Embryonic facial prominence (tissue), 1 donor: ENCODE results near the gene PODXL2.
"Not testable (repeated sequence)": the region's sequence is repeated elsewhere in the genome, so short reads cannot be mapped to it uniquely, and the experiment has no call there.

Experiments
- DNase-seq: peaks from one replicate; pipeline ENCODE4 v3.0.0-alpha.2; 2016; ENCODE audit errors: extremely low spot score

PODXL2 gene

DNA sequence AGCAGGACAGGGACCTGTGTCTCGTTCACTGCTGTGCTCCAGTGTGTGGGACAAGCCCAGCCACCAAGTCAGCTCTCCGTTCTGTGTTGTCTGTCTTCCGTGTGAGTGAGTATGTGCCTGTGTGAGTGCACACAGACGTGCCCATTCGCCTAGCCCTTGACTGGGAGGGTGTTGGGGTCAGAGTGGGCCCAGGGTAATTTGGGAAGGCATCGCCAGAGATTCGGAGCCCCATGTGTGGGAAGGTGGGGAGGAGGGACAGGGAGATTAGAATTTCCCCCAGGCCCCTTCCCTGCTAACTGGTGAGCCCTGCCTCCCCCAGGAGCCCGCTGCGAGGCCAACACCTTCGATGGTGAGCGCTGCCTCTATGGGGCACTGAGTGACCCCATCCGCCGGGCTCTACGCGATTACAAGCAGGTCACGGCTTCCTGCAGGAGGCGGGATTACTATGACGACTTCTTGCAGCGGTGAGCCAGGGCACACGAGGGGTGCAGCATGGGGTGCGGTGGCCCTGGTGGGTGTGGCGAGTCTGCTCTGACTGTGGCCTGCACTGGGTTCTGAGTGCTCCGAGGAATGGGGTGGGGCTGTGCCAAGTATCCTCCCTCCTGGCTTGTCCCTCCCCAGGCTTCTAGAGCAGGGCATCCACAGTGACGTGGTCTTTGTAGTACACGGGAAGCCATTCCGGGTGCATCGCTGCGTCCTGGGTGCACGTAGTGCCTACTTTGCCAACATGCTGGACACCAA is 46.8 kb downstream of the PODXL2 start:
- DNase-seq: no peak

- no peak for DNase-seq
Observed at GRCh38 chr3:127676456-127676855, 47.5 kb downstream of the PODXL2 start.

- no peak for DNase-seq
Observed at GRCh38 chr3:127676921-127677351, 48.0 kb downstream of the PODXL2 start.

GRCh38 chr3:127677541-127678314 is 48.7 kb downstream of the PODXL2 start:
- no peak for DNase-seq

DNA sequence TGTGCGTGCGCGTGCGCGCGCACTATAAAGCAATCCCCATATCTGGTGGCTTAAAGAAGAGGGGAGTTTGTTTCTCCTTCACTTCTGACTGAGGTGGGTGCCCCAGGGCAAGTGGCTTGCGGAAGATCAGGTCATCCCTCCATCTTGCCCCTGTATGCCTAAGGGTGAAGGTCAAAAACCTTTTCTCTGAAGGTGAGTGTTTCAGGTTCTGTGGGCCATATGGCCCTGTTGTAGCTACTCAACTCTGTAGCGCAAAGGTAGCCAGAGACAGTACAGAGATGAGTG is 49.3 kb downstream of the PODXL2 start:
- no peak for DNase-seq

DNA sequence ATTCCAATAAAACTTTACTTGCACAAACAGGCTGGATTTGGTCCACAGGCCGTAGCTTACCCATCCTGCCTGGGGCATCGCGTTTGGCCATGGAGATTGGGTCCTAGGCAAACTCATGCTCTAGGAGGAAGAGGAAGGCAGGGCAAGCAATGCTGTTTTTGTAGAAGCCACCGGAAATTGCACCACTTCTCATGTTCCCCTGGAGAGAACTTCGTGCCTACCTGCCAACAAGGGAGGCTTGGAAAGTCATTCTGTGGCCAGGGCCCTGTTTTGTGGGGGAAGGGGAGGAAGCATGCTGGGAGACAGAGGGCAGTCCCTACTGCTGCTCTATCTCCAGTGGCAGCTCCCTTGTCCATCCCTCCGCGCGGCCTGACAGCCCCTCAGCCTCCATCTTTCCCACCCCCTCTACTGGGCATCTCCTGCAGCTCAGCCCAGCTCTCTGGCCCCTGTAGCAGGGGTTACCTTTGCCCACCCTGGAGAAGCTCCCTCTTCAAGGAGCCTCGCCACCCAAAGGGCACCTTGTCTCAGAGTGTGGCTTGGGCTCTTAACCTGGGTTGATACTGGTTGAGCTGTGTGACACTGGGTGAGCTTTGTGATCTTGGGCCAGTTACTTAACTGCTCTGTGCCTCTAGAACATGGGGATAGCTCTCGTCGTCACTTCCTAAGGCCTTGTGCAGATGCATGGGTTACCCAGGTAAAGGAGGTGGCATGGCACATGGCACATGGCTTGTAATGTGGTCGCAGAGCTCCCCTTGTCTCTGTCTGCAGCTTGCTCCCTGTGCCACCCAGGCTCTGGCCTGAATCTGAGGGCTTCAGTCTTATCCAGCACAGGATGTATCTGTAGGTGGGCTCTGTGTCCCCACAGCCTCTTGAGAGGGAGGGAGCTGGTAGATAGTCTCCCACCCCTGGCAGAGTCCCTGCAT is 49.9 kb downstream of the PODXL2 start:
- no peak for DNase-seq

DNA sequence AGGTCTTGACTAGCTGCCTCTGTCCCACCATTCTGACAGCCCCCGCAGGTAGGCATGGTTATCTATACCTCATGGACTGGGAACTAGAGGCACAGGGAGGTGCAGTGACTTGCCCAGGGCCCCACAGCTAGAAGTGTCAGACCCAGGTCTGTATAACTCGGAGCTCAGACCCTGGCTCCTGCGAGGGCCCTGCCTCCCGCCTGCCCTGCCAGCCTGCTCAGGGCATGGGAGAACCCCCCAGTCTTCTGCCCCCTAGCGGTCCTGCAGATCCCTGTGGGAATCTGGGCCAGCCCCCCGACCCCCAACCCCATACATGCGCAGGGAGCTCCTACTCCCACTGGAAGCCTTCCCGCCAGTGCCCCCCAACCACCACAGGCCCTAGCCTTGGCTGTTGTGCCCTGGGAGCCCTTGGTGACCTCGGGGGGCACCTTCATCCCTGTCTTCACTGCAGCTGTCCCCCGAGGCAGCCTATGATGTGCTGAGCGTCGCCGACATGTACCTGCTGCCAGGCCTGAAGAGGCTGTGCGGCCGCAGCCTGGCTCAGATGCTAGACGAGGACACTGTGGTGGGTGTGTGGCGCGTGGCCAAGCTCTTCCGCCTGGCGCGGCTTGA is 50.7 kb downstream of the PODXL2 start:
- DNase-seq: no peak

DNA sequence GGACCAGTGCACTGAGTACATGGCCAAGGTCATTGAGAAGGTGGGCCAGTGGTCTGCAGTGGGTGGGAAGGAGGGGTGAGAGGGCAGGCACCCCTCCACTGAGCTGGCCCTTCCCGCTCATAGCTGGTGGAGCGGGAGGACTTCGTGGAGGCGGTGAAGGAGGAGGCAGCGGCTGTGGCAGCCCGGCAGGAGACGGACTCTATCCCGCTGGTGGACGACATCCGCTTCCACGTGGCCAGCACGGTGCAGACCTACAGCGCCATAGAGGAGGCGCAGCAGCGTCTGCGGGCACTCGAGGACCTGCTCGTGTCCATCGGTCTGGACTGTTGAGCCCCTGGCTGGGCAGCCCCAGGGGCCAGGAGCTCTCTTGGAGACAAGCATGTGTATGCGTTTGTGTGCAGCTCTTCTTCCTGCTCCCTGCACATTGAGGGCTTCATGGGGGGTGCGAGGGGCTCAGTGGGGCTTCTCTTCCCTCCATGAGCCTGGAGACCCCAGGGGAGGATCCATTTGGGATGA is 51.2 kb downstream of the PODXL2 start:
- no peak for DNase-seq

DNA sequence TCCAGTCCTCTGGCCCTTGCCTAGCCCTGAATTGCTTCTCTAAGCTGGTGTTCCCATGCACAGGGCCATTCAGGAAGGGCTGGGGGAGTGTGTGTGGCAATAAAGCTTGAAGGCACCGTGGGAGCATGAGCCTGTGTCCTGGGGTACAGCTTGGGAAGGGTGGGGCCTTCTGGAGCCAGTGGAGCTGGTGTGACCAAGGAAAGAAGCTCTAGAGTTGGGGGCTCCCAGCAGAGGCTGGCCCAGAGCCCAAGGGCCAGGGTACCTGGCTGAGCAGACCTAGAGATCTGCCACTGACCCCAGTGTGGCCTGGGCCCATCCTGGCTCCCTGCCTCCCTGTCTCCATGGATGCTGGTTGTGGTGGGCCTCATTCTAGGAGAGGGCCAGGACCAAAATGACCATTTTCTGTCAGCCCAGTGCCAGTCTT is 51.8 kb downstream of the PODXL2 start:
- no peak for DNase-seq

GRCh38 chr3:127682175-127682554 is 53.2 kb downstream of the PODXL2 start:
- not testable (repeated sequence) for DNase-seq

DNA sequence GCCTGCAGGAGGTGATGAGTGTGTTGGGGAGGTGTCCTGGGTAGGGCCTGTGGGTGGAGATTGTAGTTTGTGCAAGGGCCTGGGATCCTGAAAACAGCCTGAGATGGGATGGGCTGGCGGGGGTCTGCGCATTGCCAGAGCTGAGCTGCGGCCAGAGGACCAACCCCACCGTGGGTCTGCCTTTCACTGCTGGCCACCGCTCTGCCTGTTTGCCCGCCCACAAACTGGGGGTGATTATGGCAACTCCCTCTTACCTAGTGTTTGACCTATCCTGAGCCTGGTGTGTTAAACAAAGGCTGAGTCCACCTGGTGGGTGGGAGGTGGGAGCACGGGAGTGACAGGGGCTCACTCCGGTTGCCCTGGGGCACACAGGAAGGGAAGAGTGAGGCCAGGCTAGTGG is 53.6 kb downstream of the PODXL2 start:
- no peak for DNase-seq

DNA sequence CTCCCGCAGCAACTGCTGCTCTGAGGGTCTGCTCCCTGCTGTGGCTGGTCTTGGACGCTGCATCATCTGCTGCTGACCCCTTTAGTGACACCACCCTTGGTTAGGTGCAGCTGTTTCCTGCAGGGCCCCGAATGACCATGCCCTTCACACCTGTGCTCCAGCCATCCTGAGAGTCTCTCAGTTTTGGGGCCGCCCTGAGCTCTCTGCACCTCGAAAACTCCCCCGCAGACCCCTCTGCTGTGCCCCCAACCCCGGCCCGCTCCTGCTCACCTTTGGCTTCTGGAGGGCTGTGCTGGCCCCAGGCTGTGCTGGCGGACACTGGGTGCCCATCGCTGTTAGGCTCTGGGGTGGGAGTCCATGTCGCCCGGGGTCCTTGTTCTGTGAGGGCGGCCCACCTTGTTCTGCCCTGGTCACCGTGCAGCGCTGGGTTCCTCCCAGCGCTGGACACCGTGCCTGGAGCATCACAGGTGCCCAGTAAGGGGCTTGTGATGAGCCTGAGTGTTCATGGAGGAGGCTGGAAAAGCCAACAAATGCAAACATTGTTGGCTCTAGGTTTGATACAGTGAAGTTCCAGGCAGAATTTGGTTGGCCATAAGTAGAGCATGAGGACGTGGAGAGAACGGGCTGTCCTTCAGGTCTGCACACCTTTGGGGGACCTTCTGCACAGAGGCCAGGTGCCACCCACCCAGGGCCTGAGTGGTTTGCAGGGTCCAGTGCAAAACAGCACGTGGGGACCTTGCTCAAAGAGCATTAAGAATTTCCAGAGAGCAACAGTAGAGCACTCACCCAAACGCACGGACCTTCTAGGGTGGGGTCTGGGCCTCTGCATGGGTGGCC is 56.1 kb downstream of the PODXL2 start:
- DNase-seq: no peak

DNA sequence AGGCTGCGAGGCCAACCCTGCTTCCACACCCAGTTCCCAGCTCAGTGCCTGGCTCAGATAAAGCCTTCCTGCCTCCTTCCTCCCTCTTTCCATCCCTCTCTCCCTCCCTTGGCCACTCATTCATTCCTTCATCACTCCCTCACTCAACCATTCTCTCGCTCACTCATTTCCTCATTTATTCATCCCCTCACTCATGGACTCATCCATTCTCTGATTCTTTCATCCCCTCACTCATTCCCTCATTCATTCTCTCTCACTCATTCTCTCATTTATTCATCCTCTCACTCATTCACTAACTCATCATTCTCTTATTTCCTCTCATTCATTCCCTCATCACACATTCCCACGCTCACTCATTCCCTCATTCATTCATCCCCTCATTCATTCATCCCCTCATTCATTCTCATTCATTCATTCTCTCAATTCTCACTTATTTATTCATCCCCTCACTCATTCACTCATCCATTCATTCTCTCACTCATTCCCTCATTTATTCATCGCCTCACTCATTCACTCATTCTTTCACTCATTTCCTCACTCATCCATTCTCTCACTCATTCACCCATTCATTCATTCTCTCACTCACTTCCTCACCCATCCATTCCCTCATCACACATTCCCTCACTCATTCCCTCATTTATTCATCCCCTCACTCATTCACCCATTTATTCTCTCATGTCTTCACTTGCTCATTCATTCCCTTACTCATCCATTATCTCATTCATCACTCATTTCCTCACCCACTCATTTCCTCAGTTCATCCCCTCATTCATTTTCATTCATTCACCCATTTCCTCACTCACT is 56.9 kb downstream of the PODXL2 start:
- DNase-seq: no peak

- DNase-seq: no peak
Observed at GRCh38 chr3:127686512-127686894, 57.5 kb downstream of the PODXL2 start.

DNA sequence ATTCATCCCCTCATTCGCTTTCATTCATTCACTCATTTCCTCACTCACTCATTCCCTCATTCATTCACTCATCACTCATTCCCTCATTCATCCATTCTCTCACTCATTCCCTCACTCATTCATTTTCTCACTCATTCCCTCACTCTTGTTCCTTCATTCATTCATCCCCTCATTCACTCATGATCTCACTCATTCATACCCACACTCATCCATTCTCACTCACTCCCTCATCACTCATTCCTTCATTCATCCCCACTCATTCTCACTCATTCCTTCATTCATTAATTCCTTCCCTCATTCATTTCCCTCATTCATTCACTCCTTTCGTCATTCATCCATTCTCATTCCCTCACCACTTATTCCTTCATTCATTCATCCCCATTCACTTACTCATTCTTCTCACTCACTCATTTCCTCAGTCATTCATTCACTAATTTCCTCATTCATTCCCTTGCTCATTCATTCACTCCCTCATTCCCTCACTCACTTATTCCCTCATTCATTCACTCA is 58.3 kb downstream of the PODXL2 start:
- no peak for DNase-seq

DNA sequence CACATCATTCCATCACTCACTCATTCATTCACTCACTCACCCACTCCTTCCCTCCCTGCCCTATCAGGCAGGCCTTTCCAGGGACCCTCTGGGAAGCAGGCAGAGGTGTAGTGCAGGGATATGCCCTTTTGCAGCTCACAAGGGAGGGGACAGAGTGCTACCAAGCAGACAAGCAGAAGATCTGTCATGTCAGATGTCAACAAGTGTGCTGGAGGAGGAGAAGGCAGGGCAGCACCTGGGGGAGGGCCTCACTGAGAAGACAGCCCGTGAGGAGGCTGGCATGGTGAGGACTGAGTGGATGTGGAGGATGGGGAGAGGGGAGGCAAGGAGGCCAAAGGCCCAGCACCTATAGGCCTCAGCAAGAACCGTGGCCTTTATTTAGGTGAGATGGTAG is 59.0 kb downstream of the PODXL2 start:
- no peak for DNase-seq

- no peak for DNase-seq
Observed at GRCh38 chr3:127688416-127689265, 59.7 kb downstream of the PODXL2 start.

GRCh38 chr3:127689266-127689860 is 60.4 kb downstream of the PODXL2 start:
- DNase-seq: no peak
